ENCODE results near the gene DPP7. TPM values are rescaled to one million over a fixed set of nuclear protein-coding genes. Genes with fewer than 3 reads are reported as not detected.

The DPP7 gene
- total RNA-seq, 1 donor from 2014 or later = 86.7 TPM

- Mint-ChIP-seq H3K9me3 (no peaks in the 10 kb centered on the region), H3K4me1 (ENCODE audit: unreplicated experiment) (no peaks in the 10 kb centered on the region), H3K4me3 (no peak overlapping the region), H3K27me3 (peaks cover 63% of the 10 kb centered on the region), H3K36me3 (no peaks in the 10 kb centered on the region), H3K27ac (no peak overlapping the region)
- no peak for DNase-seq (ENCODE audit: extremely low spot score, unreplicated experiment)
- TF ChIP-seq CTCF (conservative IDR thresholded peaks at IDR 0.05) = no peak
These were observed 42.2 kb upstream of the DPP7 start for GRCh38 chr9:137156567-137157375.

GRCh38 chr9:137152844-137153405, 38.4 kb upstream of the DPP7 start:
- H3K27ac Mint-ChIP-seq = no peak overlapping the region
- DNase-seq (ENCODE audit: extremely low spot score, unreplicated experiment) = no peak
- H3K27me3 Mint-ChIP-seq = peaks cover 35% of the 10 kb centered on the region
- no peaks in the 10 kb centered on the region for H3K4me1 Mint-ChIP-seq (ENCODE audit: unreplicated experiment)
- no peaks in the 10 kb centered on the region for H3K36me3 Mint-ChIP-seq
- H3K9me3 Mint-ChIP-seq = no peaks in the 10 kb centered on the region
- no peak for TF ChIP-seq CTCF (conservative IDR thresholded peaks at IDR 0.05)
- no peak overlapping the region for H3K4me3 Mint-ChIP-seq

- Mint-ChIP-seq H3K9me3 (no peaks in the 10 kb centered on the region), H3K36me3 (no peaks in the 10 kb centered on the region), H3K4me3 (no peak overlapping the region), H3K4me1 (ENCODE audit: unreplicated experiment) (no peaks in the 10 kb centered on the region), H3K27me3 (peaks cover 24% of the 10 kb centered on the region), H3K27ac (no peak overlapping the region)
- TF ChIP-seq CTCF (conservative IDR thresholded peaks at IDR 0.05) = no peak
- DNase-seq (ENCODE audit: extremely low spot score, unreplicated experiment) = no peak
These were observed 36.3 kb upstream of the DPP7 start for GRCh38 chr9:137150617-137151457.

GRCh38 chr9:137149942-137150616, 35.5 kb upstream of the DPP7 start:
- TF ChIP-seq CTCF (conservative IDR thresholded peaks at IDR 0.05) = no peak
- Mint-ChIP-seq H3K4me3 (no peak overlapping the region), H3K4me1 (ENCODE audit: unreplicated experiment) (no peaks in the 10 kb centered on the region), H3K9me3 (no peaks in the 10 kb centered on the region), H3K36me3 (no peaks in the 10 kb centered on the region), H3K27ac (no peak overlapping the region), H3K27me3 (peaks cover 19% of the 10 kb centered on the region)
- no peak for DNase-seq (ENCODE audit: extremely low spot score, unreplicated experiment)

- H3K27me3 Mint-ChIP-seq = peaks cover 13% of the 10 kb centered on the region
- no peak for DNase-seq (ENCODE audit: extremely low spot score, unreplicated experiment)
- no peak overlapping the region for H3K27ac Mint-ChIP-seq
- H3K9me3 Mint-ChIP-seq = no peaks in the 10 kb centered on the region
- no peaks in the 10 kb centered on the region for H3K36me3 Mint-ChIP-seq
- H3K4me3 Mint-ChIP-seq = no peak overlapping the region
- H3K4me1 Mint-ChIP-seq (ENCODE audit: unreplicated experiment) = no peaks in the 10 kb centered on the region
- no peak for TF ChIP-seq CTCF (conservative IDR thresholded peaks at IDR 0.05)
These were observed 34.8 kb upstream of the DPP7 start for GRCh38 chr9:137149363-137149762.
